B cell (primary cell): ENCODE measurements around the gene DAAM2. TPM values are rescaled to one million over a fixed set of nuclear protein-coding genes. Genes with fewer than 3 reads are reported as not detected.

Source experiments
- ATAC-seq: fragments of 200-7000 bp; cut with Tn5 transposase; one replicate; pipeline ENCODE4 v1.10.0; 2021; ENCODE audit warnings: low read depth, mild to moderate bottlenecking, moderate number of reproducible peaks, moderate library complexity
- CTCF ChIA-PET: fragments of 350-600 bp; sonication (Branson Sonifier 250); formaldehyde crosslinking; loops from one replicate; lab custom pipeline; 2021; ENCODE audit warnings: antibody characterized with exemption, inconsistent platforms; lab: Charles Lee
- POLR2A ChIA-PET: fragments of 350-600 bp; sonication (Branson Sonifier 250); formaldehyde crosslinking; loops from one replicate; lab custom pipeline; 2021; ENCODE audit warnings: antibody characterized with exemption; lab: Charles Lee
- DNase-seq: peaks from one replicate; pipeline ENCODE4 v3.0.0; 2013
- H2AFZ ChIP-seq: 2 replicates; pipeline ENCODE4 v1.6.1; 2012; ENCODE audit warnings: mild to moderate bottlenecking, low read depth, low read length; ENCODE audit not compliant: insufficient read depth, poor library complexity, severe bottlenecking
- H3K27ac ChIP-seq, 2 donors: 1 replicate in 1 of 2; 2 replicates in 1 of 2; pipeline ENCODE4 v1.5.1; 2012 to 2013; ENCODE audit warnings: low read length in 2 of 2, mild to moderate bottlenecking in 2 of 2, moderate library complexity in 1 of 2
- H3K27me3 ChIP-seq, 4 experiments: fragments of 200-600 bp in 1 of 4; sonication (generic) in 1 of 4; replicated peaks in 1 of 4; 1 replicate in 2 of 4; 2 replicates in 2 of 4; pipeline versions ENCODE4 v1.6.1 to v1.7.0; 2013 to 2016; ENCODE audit warnings: low read length in 3 of 4, mild to moderate bottlenecking in 2 of 4, mixed read lengths in 1 of 4, moderate library complexity in 1 of 4; ENCODE audit not compliant: insufficient read depth in 4 of 4, control insufficient read depth in 3 of 4; ENCODE audit errors: control extremely low read depth in 1 of 4
- H3K36me3 ChIP-seq, 2 experiments: replicated peaks in 1 of 2; 1 replicate in 1 of 2; 2 replicates in 1 of 2; pipeline versions ENCODE4 v1.6.1 to v1.7.1; 2013; ENCODE audit warnings: low read length in 1 of 2; ENCODE audit not compliant: insufficient read depth in 2 of 2, control insufficient read depth in 1 of 2; ENCODE audit errors: control extremely low read depth in 1 of 2, extremely low read depth in 1 of 2
- H3K4me1 ChIP-seq, 2 donors: fragments of 200-600 bp in 1 of 2; sonication (generic) in 1 of 2; 1 replicate in 1 of 2; 2 replicates in 1 of 2; pipeline versions ENCODE4 v1.5.1 to v1.6.1; 2013 to 2017; ENCODE audit warnings: low read length in 2 of 2; ENCODE audit not compliant: control insufficient read depth in 2 of 2, insufficient read depth in 2 of 2
- H3K4me2 ChIP-seq: replicated peaks from 2 replicates; pipeline ENCODE3; 2012; ENCODE audit warnings: mild to moderate bottlenecking, low read depth, low read length; ENCODE audit not compliant: poor library complexity, severe bottlenecking
- H3K4me3 ChIP-seq, 5 experiments: fragments of 200-600 bp in 1 of 5; sonication (generic) in 1 of 5; 1 replicate in 3 of 5; 2 replicates in 2 of 5; pipeline versions ENCODE4 v1.5.1 to v1.7.0; 2011 to 2016; ENCODE audit warnings: low read length in 4 of 5, mild to moderate bottlenecking in 4 of 5, low read depth in 2 of 5, control low read depth in 1 of 5, moderate library complexity in 1 of 5; ENCODE audit not compliant: insufficient read depth in 1 of 5; ENCODE audit errors: control extremely low read depth in 1 of 5, extremely low read depth in 1 of 5
- H3K79me2 ChIP-seq: fragments of 200-600 bp; sonication (generic); one replicate; pipeline ENCODE4 v1.6.0; 2016; ENCODE audit warnings: low read length; ENCODE audit not compliant: control insufficient read depth, insufficient read depth
- H3K9ac ChIP-seq: fragments of 200-600 bp; sonication (generic); 2 replicates; pipeline ENCODE4 v1.6.1; 2017; ENCODE audit warnings: mild to moderate bottlenecking, low read length, moderate library complexity
- H3K9me3 ChIP-seq, 3 donors: one replicate each; pipeline versions ENCODE4 v1.6.1 to v1.7.1; 2013; ENCODE audit warnings: low read length in 2 of 3; ENCODE audit not compliant: control insufficient read depth in 2 of 3, insufficient read depth in 1 of 3; ENCODE audit errors: control extremely low read depth in 1 of 3
- H4K20me1 ChIP-seq: 2 replicates; pipeline ENCODE4 v1.6.0; 2012; ENCODE audit warnings: mild to moderate bottlenecking, low read length; ENCODE audit not compliant: insufficient read depth, control insufficient read depth, poor library complexity, severe bottlenecking
- H3K27ac Mint-ChIP-seq: one replicate; pipeline ENCODE4 v1.8.0; 2021; ENCODE audit warnings: mixed read lengths
- H3K27me3 Mint-ChIP-seq: one replicate; pipeline ENCODE4 v1.8.0; 2021; ENCODE audit warnings: mixed read lengths
- H3K4me1 Mint-ChIP-seq: one replicate; pipeline ENCODE4 v1.8.0; 2021; ENCODE audit warnings: mixed read lengths
- H3K4me3 Mint-ChIP-seq: one replicate; pipeline ENCODE4 v1.8.0; 2021; ENCODE audit warnings: mixed read lengths
- H3K9me3 Mint-ChIP-seq: one replicate; pipeline ENCODE4 v1.8.0; 2022; ENCODE audit warnings: mixed read lengths; ENCODE audit not compliant: insufficient read depth
- EZH2 ChIP-seq: IDR thresholded peaks from 2 replicates; pipeline ENCODE4 v1.6.1; 2012; ENCODE audit warnings: borderline replicate concordance, low read depth, mild to moderate bottlenecking, moderate library complexity, low read length; ENCODE audit not compliant: insufficient read depth, poor library complexity, severe bottlenecking
- WGBS: methylation state at CpG from one replicate; pipeline ENCODE4 v1.1.5; 2013; ENCODE audit warnings: missing lambda C conversion rate; ENCODE audit not compliant: insufficient coverage; 5-methylcytosine and 5-hydroxymethylcytosine counted together
- intact Hi-C: fragments of 100-400 bp; cut with micrococcal nuclease; formaldehyde crosslinking; loops from one replicate; pipeline ENCODE4 v1.10.0; 2022
- polyA plus RNA-seq: library from polyadenylated mRNA; depleted of rRNA; stranded (reverse); fragments of >200 nt; gene quantifications from 2 replicates; pipeline ENCODE4 v1.2.3, GENCODE V29; 2012
- total RNA-seq, 2 donors: library from RNA; stranded (reverse); fragments of 120-200 nt in 1 of 2; gene quantifications; 1 replicate in 1 of 2; 2 replicates in 1 of 2; pipeline versions ENCODE4 v1.2.3 to v1.2.4, GENCODE V29; 2013 to 2022
- TF ChIP-seq, protein P1 (sequence below): fragments of 200-600 bp; IDR thresholded peaks from one replicate; pipeline ENCODE4 v1.8.0; 2022; ENCODE audit warnings: antibody characterized with exemption, mild to moderate bottlenecking

DAAM2 gene
- total and polyA plus RNA-seq, 2 donors (not counting 1 experiment from before 2014, with no cell fraction given) = not detected

DNA sequence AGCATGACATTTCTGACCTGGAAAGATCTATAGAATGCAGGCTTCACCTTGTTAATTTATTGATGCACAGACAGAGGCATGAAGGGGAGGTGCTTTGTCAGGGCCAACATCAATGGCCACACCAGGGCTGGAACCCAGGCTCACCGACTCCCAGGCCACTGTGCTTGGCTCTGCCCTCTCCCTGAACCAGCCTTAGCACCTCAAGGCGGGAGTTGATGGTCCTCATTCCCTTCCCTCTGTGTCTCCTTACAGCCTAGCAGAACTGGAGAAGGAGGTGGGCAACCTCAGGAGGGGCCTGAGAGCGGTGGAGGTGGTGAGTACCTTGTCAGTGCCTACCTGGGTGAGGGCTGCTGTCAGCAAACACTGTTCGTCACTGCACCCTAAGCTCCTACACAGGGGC lies 106.4 kb downstream of the DAAM2 start:
- Histone ChIP-seq H3K4me3 (no peak overlapping the region), H3K4me1 (no peaks in the 10 kb centered on the region), H3K36me3 (no peaks in the 10 kb centered on the region), H3K27ac (no peak overlapping the region), H4K20me1 (no peaks in the 10 kb centered on the region), H3K9me3 (peaks cover 0 to 10% (median 0%) of the 10 kb centered on the region in 3 donors), H2AFZ (no peak overlapping the region), H3K27me3 (no peaks in the 10 kb centered on the region), H3K79me2 (no peaks in the 10 kb centered on the region), H3K9ac (no peak overlapping the region), H3K4me2 (no peak overlapping the region)
- no peak overlapping the region for H3K4me3 Mint-ChIP-seq
- H3K27ac Mint-ChIP-seq = no peak overlapping the region
- CTCF ChIA-PET = no interaction called here
- ATAC-seq (no peak), DNase-seq (no peak)
- 86% methylated on average over 1 of the region's 4 CpGs for WGBS
- peaks cover 19% of the 10 kb centered on the region for H3K27me3 Mint-ChIP-seq
- H3K4me1 Mint-ChIP-seq = no peaks in the 10 kb centered on the region
- POLR2A ChIA-PET = no interaction called here
- intact Hi-C loops = no loop called here
- TF ChIP-seq, protein P1, sequence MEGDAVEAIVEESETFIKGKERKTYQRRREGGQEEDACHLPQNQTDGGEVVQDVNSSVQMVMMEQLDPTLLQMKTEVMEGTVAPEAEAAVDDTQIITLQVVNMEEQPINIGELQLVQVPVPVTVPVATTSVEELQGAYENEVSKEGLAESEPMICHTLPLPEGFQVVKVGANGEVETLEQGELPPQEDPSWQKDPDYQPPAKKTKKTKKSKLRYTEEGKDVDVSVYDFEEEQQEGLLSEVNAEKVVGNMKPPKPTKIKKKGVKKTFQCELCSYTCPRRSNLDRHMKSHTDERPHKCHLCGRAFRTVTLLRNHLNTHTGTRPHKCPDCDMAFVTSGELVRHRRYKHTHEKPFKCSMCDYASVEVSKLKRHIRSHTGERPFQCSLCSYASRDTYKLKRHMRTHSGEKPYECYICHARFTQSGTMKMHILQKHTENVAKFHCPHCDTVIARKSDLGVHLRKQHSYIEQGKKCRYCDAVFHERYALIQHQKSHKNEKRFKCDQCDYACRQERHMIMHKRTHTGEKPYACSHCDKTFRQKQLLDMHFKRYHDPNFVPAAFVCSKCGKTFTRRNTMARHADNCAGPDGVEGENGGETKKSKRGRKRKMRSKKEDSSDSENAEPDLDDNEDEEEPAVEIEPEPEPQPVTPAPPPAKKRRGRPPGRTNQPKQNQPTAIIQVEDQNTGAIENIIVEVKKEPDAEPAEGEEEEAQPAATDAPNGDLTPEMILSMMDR = no peak
- no peak for TF ChIP-seq EZH2
- no peaks in the 10 kb centered on the region for H3K9me3 Mint-ChIP-seq

DNA sequence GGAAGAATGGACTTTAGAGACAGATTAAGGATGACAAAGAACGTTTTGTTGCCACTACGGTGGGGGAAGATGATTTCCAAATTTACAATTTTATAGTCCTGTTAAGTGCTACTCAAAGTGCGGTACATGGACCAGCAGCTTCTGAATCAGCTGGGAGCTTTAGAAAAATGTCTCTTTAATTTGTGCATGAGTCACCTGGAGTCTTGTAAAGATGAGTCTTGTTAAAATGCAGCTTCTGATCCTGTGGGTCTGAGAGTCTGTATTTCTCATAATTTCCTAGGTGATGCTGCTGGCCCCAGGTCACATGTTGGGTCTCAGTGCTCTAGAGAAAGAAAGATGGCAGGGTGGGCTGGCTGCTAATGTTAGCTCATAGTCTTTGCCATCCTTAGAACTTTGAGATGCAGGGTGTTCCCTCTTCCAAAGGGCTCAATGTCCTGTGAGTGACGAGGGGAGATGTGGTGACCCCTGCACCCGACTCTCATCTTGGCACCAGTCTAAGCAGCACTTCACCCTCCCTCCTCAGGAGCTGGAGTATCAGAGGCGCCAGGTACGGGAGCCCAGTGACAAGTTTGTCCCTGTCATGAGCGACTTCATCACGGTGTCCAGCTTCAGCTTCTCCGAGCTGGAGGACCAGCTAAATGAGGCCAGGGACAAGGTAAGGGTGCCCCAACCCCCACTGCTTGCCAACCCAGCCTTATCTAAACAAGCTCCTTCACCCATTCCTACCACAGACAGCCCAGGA lies 107.5 kb downstream of the DAAM2 start:
- no peak for DNase-seq
- no peak for ATAC-seq
- CTCF ChIA-PET = no interaction called here
- TF ChIP-seq EZH2 = no peak
- TF ChIP-seq, protein P1 = no peak
- intact Hi-C loops = no loop called here
- no peaks in the 10 kb centered on the region for H3K27me3 ChIP-seq
- H2AFZ ChIP-seq = no peak overlapping the region
- no peak overlapping the region for H3K27ac ChIP-seq
- H3K9me3 ChIP-seq = peaks cover 0 to 10% (median 0%) of the 10 kb centered on the region in 3 donors
- H3K9ac ChIP-seq = no peak overlapping the region
- H3K4me3 Mint-ChIP-seq = no peak overlapping the region
- H3K4me3 ChIP-seq = no peak overlapping the region
- H3K79me2 ChIP-seq = no peaks in the 10 kb centered on the region
- no peak overlapping the region for H3K4me2 ChIP-seq
- no peaks in the 10 kb centered on the region for H4K20me1 ChIP-seq
- POLR2A ChIA-PET = no interaction called here
- H3K27ac Mint-ChIP-seq = no peak overlapping the region
- 86% methylated on average over 7 of the region's 10 CpGs for WGBS
- H3K36me3 ChIP-seq = no peaks in the 10 kb centered on the region
- H3K4me1 Mint-ChIP-seq = no peaks in the 10 kb centered on the region
- no peaks in the 10 kb centered on the region for H3K4me1 ChIP-seq
- no peaks in the 10 kb centered on the region for H3K9me3 Mint-ChIP-seq
- peaks cover 19% of the 10 kb centered on the region for H3K27me3 Mint-ChIP-seq
